ENCODE measurements around the gene CORO2A.

- TF ChIP-seq POLR2A (IDR thresholded peaks at IDR 0.05) (no peak), CTCF (IDR thresholded peaks at IDR 0.05) (no peak)
Measured at GRCh38 chr9:98185021-98185567, 7.3 kb downstream of the CORO2A start.

Measured in heart left ventricle (tissue), 13 donors.